22Rv1 (cell line): ENCODE data around the gene CCND1.

Source experiments
- CTCF ChIP-seq: fragments of 450-650 bp; IDR thresholded peaks from 2 replicates; pipeline ENCODE4 v1.5.1; 2017; ENCODE audit warnings: mild to moderate bottlenecking
- ZFX ChIP-seq: fragments of 450-650 bp; IDR thresholded peaks from 2 replicates; pipeline ENCODE4 v1.6.1; 2017; ENCODE audit warnings: antibody characterized with exemption, borderline replicate concordance

GRCh38 chr11:69593851-69594250, 47.1 kb upstream of the CCND1 start:
- no peak for TF ChIP-seq CTCF
- no peak for TF ChIP-seq ZFX
